Ovary (tissue), 3 donors: ENCODE data around the gene GSG1L.

Experiments
- EP300 ChIP-seq: sonication (generic); formaldehyde crosslinking; IDR thresholded peaks from one replicate; pipeline ENCODE4 v1.6.1; 2017; ENCODE audit warnings: antibody characterized with exemption
- POLR2A ChIP-seq: fragments of 450-650 bp; IDR thresholded peaks from one replicate; pipeline ENCODE4 v1.6.1; 2017; ENCODE audit warnings: antibody characterized with exemption, mild to moderate bottlenecking, moderate library complexity
- TF ChIP-seq, protein P1 (sequence below), 3 donors: fragments of 450-650 bp in 2 of 3; fragments of 200-600 bp in 1 of 3; IDR thresholded peaks; one replicate each; pipeline versions ENCODE4 v1.5.1 to v1.8.0; 2016 to 2022; ENCODE audit warnings: antibody characterized with exemption in 3 of 3, mild to moderate bottlenecking in 1 of 3
- donor health status: DM: no; HTN: no; CAD: no.

- TF ChIP-seq, protein P1, sequence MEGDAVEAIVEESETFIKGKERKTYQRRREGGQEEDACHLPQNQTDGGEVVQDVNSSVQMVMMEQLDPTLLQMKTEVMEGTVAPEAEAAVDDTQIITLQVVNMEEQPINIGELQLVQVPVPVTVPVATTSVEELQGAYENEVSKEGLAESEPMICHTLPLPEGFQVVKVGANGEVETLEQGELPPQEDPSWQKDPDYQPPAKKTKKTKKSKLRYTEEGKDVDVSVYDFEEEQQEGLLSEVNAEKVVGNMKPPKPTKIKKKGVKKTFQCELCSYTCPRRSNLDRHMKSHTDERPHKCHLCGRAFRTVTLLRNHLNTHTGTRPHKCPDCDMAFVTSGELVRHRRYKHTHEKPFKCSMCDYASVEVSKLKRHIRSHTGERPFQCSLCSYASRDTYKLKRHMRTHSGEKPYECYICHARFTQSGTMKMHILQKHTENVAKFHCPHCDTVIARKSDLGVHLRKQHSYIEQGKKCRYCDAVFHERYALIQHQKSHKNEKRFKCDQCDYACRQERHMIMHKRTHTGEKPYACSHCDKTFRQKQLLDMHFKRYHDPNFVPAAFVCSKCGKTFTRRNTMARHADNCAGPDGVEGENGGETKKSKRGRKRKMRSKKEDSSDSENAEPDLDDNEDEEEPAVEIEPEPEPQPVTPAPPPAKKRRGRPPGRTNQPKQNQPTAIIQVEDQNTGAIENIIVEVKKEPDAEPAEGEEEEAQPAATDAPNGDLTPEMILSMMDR (IDR thresholded peaks at IDR 0.05), result no peak
- TF ChIP-seq EP300, result no peak
- TF ChIP-seq POLR2A, result no peak
These were observed 312.3 kb downstream of the GSG1L start for GRCh38 chr16:27751233-27751632.
